Mucosa of gallbladder (tissue), 1 donor: ENCODE data around the gene ANKS3. TPM values are rescaled to one million over a fixed set of nuclear protein-coding genes. Genes with fewer than 3 reads are reported as not detected.

Experiments used
- DNase-seq: peaks from one replicate; pipeline ENCODE4 v3.0.0-alpha.2; 2020; ENCODE audit warnings: low spot score
- total RNA-seq: library from RNA; stranded (reverse); gene quantifications from one replicate; pipeline ENCODE4 v1.2.1, GENCODE V29; 2021
- donor health status: DM: no; HTN: no; CAD: no.

The ANKS3 gene
- total RNA-seq, 1 donor from 2014 or later: 27.1 TPM

DNA sequence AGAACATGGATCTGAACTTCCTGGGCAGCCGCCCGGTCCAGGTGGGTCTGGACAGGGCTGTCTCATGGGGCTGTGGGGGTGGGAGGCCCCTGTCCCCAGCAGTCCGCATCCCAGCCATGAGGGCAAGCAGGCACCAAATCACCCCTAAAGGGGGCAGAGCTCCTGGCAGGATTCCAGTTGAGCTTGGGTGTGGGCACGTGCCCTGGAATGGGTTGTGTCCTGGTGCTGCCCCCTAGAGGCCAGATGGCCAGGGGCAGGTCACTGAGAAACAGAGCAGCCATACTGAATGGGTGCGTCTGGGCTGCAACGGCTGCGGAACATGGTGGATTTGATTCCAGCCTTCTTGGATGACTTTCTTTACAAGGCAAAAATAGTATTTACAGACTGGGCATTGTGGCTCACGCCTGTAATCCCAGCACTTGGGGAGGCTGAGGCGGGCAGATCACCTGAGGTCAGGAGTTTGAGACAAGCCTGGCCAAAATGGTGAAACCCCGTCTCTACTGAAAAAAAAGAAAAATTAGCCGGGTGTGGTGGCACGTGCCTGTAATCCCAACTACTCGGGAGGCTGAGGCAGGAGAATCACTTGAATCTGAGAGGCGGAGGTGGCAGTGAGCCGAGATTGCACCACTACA lies 83.5 kb downstream of the ANKS3 start:
- DNase-seq: peak; percentile 40

- DNase-seq: no peak
Observed at GRCh38 chr16:4649744-4650442, 84.2 kb downstream of the ANKS3 start.

- no peak for DNase-seq
Observed at GRCh38 chr16:4648917-4649316, 85.2 kb downstream of the ANKS3 start.

GRCh38 chr16:4647644-4647980 lies 86.5 kb downstream of the ANKS3 start:
- no peak for DNase-seq

- DNase-seq: no peak
Observed at GRCh38 chr16:4646773-4647643, 87.1 kb downstream of the ANKS3 start.

Other genes with a start within 250 kb of the ANKS3 start
- gene CDIP1, start 195.5 kb downstream of the ANKS3 start, total RNA-seq: 38.7 TPM
- gene C16orf96, start 177.9 kb downstream of the ANKS3 start, total RNA-seq: 0.06 TPM
- 49.1 TPM for gene UBALD1, start 119.4 kb downstream of the ANKS3 start, total RNA-seq
- 127 TPM for gene MGRN1, start 109.4 kb downstream of the ANKS3 start, total RNA-seq
- gene NUDT16L1, start 40.7 kb downstream of the ANKS3 start, total RNA-seq: 67.0 TPM
- gene DNAAF8, start 266 bp upstream of the ANKS3 start, total RNA-seq: 2.5 TPM
- gene ZNF500, start 32.9 kb upstream of the ANKS3 start, total RNA-seq: 23.4 TPM
- not detected for gene SEPTIN12, start 54.1 kb upstream of the ANKS3 start, total RNA-seq
- gene SMIM22, start 61.1 kb upstream of the ANKS3 start, total RNA-seq: 194 TPM
- gene ROGDI, start 68.4 kb upstream of the ANKS3 start, total RNA-seq: 71.0 TPM
- gene GLYR1, start 113.0 kb upstream of the ANKS3 start, total RNA-seq: 128 TPM
- gene UBN1, start 113.2 kb upstream of the ANKS3 start, total RNA-seq: 35.3 TPM
- gene PPL, start 202.9 kb upstream of the ANKS3 start, total RNA-seq: 62.2 TPM
- 0.49 TPM for gene SEC14L5, start 224.1 kb upstream of the ANKS3 start, total RNA-seq